ENCODE data around the gene NXN.
"Not testable (repeated sequence)": the region's sequence is repeated elsewhere in the genome, so short reads cannot be mapped to it uniquely, and the experiment has no call there.

The NXN gene

GRCh38 chr17:930258-930657 lies 49.3 kb downstream of the NXN start:
- no peak overlapping the region for H3K4me3 ChIP-seq (replicated peaks; ENCODE audit: low read depth, low read length)
- DNase-seq (ENCODE audit: extremely low read depth, insufficient read length): no peak
- H3K27me3 ChIP-seq (replicated peaks; ENCODE audit: control insufficient read depth, insufficient read depth, low read length): no peaks in the 10 kb centered on the region
- H3K36me3 ChIP-seq (ENCODE audit: control insufficient read depth, insufficient read depth, low read length): no peaks in the 10 kb centered on the region
- no peak for TF ChIP-seq CTCF (IDR thresholded peaks at IDR 0.05; ENCODE audit: insufficient read depth, low read length, poor library complexity, severe bottlenecking)

DNA sequence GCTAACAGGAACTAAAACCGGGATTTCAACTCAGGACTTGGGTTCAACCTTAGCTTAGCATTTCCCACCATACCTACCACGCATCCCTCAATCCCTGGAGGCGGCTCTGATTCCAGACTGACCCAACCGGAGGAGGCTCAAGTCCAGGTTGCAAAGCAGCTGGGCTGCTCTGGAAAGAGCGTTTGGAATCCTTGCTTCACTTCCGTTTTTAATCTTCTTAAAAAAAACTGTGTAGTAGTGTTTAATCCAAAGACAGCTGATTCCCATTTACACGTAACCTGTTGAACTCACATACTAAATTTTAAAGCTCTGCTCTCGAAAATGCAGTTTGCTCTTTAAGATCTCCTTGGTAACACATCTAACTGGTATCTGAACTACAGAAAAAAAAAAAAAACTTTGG lies 50.0 kb downstream of the NXN start:
- no peaks in the 10 kb centered on the region for H3K27me3 ChIP-seq (replicated peaks; ENCODE audit: control insufficient read depth, insufficient read depth, low read length)
- H3K4me3 ChIP-seq (replicated peaks; ENCODE audit: low read depth, low read length): no peak overlapping the region
- no peak for TF ChIP-seq CTCF (IDR thresholded peaks at IDR 0.05; ENCODE audit: insufficient read depth, low read length, poor library complexity, severe bottlenecking)
- no peak for DNase-seq (ENCODE audit: extremely low read depth, insufficient read length)
- H3K36me3 ChIP-seq (ENCODE audit: control insufficient read depth, insufficient read depth, low read length): no peaks in the 10 kb centered on the region

- no peaks in the 10 kb centered on the region for H3K27me3 ChIP-seq (replicated peaks; ENCODE audit: control insufficient read depth, insufficient read depth, low read length)
- no peaks in the 10 kb centered on the region for H3K36me3 ChIP-seq (ENCODE audit: control insufficient read depth, insufficient read depth, low read length)
- H3K4me3 ChIP-seq (replicated peaks; ENCODE audit: low read depth, low read length): no peak overlapping the region
- TF ChIP-seq CTCF (IDR thresholded peaks at IDR 0.05; ENCODE audit: insufficient read depth, low read length, poor library complexity, severe bottlenecking): no peak
- no peak for DNase-seq (ENCODE audit: extremely low read depth, insufficient read length)
Observed at GRCh38 chr17:927611-928461, 51.7 kb downstream of the NXN start.

DNA sequence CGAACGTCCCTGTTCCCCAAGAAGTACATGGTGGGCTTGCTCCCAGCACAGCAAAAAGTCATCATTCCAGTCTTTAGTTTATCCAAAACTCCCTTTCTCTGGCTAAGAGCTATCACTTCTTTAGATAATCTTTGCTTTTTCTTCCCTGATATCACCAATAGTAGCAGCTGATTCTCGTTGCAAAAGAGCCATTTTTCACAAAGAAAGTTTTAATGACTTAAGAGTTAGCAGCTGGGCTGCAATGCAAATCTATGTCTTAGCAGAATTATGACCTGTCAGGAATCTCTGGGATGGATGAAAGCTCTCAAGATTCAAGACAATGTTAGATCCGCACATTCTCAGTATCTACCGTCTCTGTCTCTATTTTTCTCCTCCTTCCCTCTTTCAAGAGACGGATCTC lies 53.8 kb downstream of the NXN start:
- DNase-seq (ENCODE audit: extremely low read depth, insufficient read length): no peak
- TF ChIP-seq CTCF (IDR thresholded peaks at IDR 0.05; ENCODE audit: insufficient read depth, low read length, poor library complexity, severe bottlenecking): no peak
- Histone ChIP-seq H3K36me3 (ENCODE audit: control insufficient read depth, insufficient read depth, low read length) (no peaks in the 10 kb centered on the region), H3K27me3 (replicated peaks; ENCODE audit: control insufficient read depth, insufficient read depth, low read length) (no peaks in the 10 kb centered on the region; the same call in 1 of the 2 replicates), H3K4me3 (replicated peaks; ENCODE audit: low read depth, low read length) (no peak overlapping the region)

- Histone ChIP-seq H3K27me3 (replicated peaks; ENCODE audit: control insufficient read depth, insufficient read depth, low read length) (no peaks in the 10 kb centered on the region; the same call in 1 of the 2 replicates), H3K4me3 (replicated peaks; ENCODE audit: low read depth, low read length) (no peak overlapping the region), H3K36me3 (ENCODE audit: control insufficient read depth, insufficient read depth, low read length) (no peaks in the 10 kb centered on the region)
- no peak for TF ChIP-seq CTCF (IDR thresholded peaks at IDR 0.05; ENCODE audit: insufficient read depth, low read length, poor library complexity, severe bottlenecking)
- no peak for DNase-seq (ENCODE audit: extremely low read depth, insufficient read length)
Observed at GRCh38 chr17:924711-925475, 54.7 kb downstream of the NXN start.

GRCh38 chr17:924306-924705 lies 55.3 kb downstream of the NXN start:
- not testable (repeated sequence) for H3K36me3 ChIP-seq (ENCODE audit: control insufficient read depth, insufficient read depth, low read length); H3K27me3 ChIP-seq (replicated peaks; ENCODE audit: control insufficient read depth, insufficient read depth, low read length); DNase-seq (ENCODE audit: extremely low read depth, insufficient read length); H3K4me3 ChIP-seq (replicated peaks; ENCODE audit: low read depth, low read length)
